Small intestine (tissue), 7 donors: Measurements from ENCODE around the gene RPS2. TPM values are rescaled to one million over a fixed set of nuclear protein-coding genes. Genes with fewer than 3 reads are reported as not detected.

ENCODE experiments used
- DNase-seq, 2 donors: peaks; one replicate each; pipeline versions ENCODE4 v3.0.0 to v3.0.0-alpha.2; 2013
- FAIRE-seq: peaks from 2 replicates; lab custom pipeline; 2012; peaks lifted over from hg19 to GRCh38; lab: Jason Lieb, UNC
- H3K27ac ChIP-seq, 3 donors: one replicate each; pipeline ENCODE4 v1.5.1; 2013; ENCODE audit warnings: low read length in 2 of 3, mild to moderate bottlenecking in 2 of 3, control low read depth in 1 of 3, inconsistent platforms in 1 of 3, low read depth in 1 of 3, moderate library complexity in 1 of 3
- H3K27me3 ChIP-seq, 3 donors: one replicate each; pipeline ENCODE4 v1.6.1; 2013; ENCODE audit warnings: low read length in 3 of 3, inconsistent platforms in 1 of 3; ENCODE audit not compliant: control insufficient read depth in 3 of 3, insufficient read depth in 3 of 3
- H3K36me3 ChIP-seq, 3 donors: one replicate each; pipeline ENCODE4 v1.6.1; 2013; ENCODE audit warnings: low read length in 3 of 3, inconsistent platforms in 1 of 3, low read depth in 1 of 3, mild to moderate bottlenecking in 1 of 3, moderate library complexity in 1 of 3; ENCODE audit not compliant: control insufficient read depth in 3 of 3, insufficient read depth in 2 of 3
- H3K4me1 ChIP-seq, 3 donors: one replicate each; pipeline ENCODE4 v1.6.1; 2013; ENCODE audit warnings: low read length in 2 of 3, inconsistent platforms in 1 of 3, low read depth in 1 of 3, mild to moderate bottlenecking in 1 of 3, moderate library complexity in 1 of 3; ENCODE audit not compliant: control insufficient read depth in 3 of 3, insufficient read depth in 2 of 3
- H3K4me3 ChIP-seq, 3 donors: one replicate each; pipeline ENCODE4 v1.5.1; 2013; ENCODE audit warnings: low read length in 3 of 3, control low read depth in 1 of 3, inconsistent platforms in 1 of 3, low read depth in 1 of 3, mild to moderate bottlenecking in 1 of 3, moderate library complexity in 1 of 3
- H3K9me3 ChIP-seq, 2 donors: one replicate each; pipeline ENCODE4 v1.6.1; 2013; ENCODE audit warnings: low read depth in 1 of 2, low read length in 1 of 2; ENCODE audit not compliant: control insufficient read depth in 2 of 2, insufficient read depth in 1 of 2
- WGBS, 3 donors: extraction: QIAGEN DNeasy Blood & Tissue Kit; methylation state at CpG; one replicate each; pipeline ENCODE4 v1.1.7; 2013; 5-methylcytosine and 5-hydroxymethylcytosine counted together
- polyA plus RNA-seq, 4 donors: library from polyadenylated mRNA; stranded (reverse) in 3 of 4; unstranded in 1 of 4; fragments of 200-250 nt in 3 of 4; fragments of 120-200 nt in 1 of 4; gene quantifications; one replicate each; pipeline versions ENCODE4 v1.2.1 to v1.2.3, GENCODE V29; 2013
- donor health status: healthy with polysubstance abuse.
- donor health status: control.
- donor health status: control.
- donor health status: Bipolar disorder and iron deficiency.
- donor health status: healthy.

Gene RPS2
- polyA plus RNA-seq, 4 donors: 1,075 to 4,112 (median 2,558) TPM

- Histone ChIP-seq H3K9me3 (no peaks in the 10 kb centered on the region), H3K27me3 (peaks cover 0 to 41% (median 5%) of the 10 kb centered on the region in 3 donors), H3K4me1 (peaks cover 0 to 67% (median 5%) of the 10 kb centered on the region in 3 donors), H3K4me3 (no peak overlapping the region), H3K36me3 (peaks cover 2 to 40% (median 2%) of the 10 kb centered on the region in 3 donors), H3K27ac (peak overlapping the region; percentile 2 to 78 (median 5))
- 16 to 51% (median 25%) methylated on average over 5 of the region's 5 CpGs for WGBS, 3 donors
- peak; percentile 41 to 66 for DNase-seq
- no peak for FAIRE-seq
These were observed 17.4 kb upstream of the RPS2 start for GRCh38 chr16:1982013-1982433.

DNA sequence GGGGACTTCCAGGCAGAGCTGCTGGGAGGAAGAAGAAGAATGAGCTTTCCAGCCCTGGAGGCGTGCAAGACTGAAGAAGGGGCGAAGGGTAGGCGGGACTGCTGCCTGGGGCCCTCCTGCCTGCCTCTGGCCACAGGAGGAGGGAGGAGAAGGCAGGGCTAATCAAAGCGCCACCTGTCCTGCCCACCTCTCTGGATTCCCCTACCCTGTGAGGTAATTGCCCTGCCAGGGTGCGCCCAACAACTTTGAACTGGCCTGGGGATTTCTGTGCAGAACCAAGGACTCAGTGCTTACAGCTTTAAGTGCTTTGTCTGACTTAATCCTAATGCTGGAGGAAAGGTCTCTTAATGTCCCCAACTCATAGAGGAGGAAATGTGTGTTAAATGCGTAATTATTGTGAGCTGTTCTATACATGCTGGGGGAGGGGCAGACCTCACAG lies 16.8 kb upstream of the RPS2 start, which contains the start of gene NOXO1:
Gene NOXO1, minus strand, starts transcription at position 72 of the 439 bp plus-strand sequence. CDS start 290 bp downstream, outside the sequence.
- FAIRE-seq (no peak), DNase-seq (peak; percentile 57 to 59)
- Histone ChIP-seq H3K27me3 (peaks cover 0 to 41% (median 5%) of the 10 kb centered on the region in 3 donors), H3K27ac (peak within 1 kb of the TSS; percentile 2 to 78 (median 5)), H3K9me3 (no peaks in the 10 kb centered on the region), H3K36me3 (peaks cover 0 to 40% (median 1%) of the 10 kb centered on the region in 3 donors), H3K4me3 (peak within 1 kb of the TSS in 1 of 3 donors; percentile 6), H3K4me1 (peaks cover 0 to 65% (median 5%) of the 10 kb centered on the region in 3 donors)
- 9 to 30% (median 18%) methylated on average over 6 of the region's 6 CpGs for WGBS, 3 donors

DNA sequence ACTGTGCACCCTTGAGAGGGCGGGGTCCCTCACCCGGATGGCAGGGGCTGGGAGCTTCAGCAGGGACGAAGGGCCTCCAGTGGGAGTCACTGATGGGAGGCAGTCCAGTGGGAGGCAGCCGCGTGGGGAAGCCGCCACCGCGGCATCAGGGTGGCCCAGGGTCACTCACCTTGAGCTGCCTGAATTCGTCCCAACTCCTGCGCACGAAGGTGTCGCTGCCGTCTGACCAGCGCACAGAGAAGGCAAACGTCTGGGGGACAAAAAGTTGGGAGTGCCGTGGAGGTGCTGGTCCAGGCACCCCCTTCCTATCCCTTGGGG lies 16.1 kb upstream of the RPS2 start:
- Histone ChIP-seq H3K4me1 (peaks cover 0 to 58% (median 5%) of the 10 kb centered on the region in 3 donors), H3K27me3 (peaks cover 0 to 41% (median 5%) of the 10 kb centered on the region in 3 donors)
- no peak for DNase-seq

DNA sequence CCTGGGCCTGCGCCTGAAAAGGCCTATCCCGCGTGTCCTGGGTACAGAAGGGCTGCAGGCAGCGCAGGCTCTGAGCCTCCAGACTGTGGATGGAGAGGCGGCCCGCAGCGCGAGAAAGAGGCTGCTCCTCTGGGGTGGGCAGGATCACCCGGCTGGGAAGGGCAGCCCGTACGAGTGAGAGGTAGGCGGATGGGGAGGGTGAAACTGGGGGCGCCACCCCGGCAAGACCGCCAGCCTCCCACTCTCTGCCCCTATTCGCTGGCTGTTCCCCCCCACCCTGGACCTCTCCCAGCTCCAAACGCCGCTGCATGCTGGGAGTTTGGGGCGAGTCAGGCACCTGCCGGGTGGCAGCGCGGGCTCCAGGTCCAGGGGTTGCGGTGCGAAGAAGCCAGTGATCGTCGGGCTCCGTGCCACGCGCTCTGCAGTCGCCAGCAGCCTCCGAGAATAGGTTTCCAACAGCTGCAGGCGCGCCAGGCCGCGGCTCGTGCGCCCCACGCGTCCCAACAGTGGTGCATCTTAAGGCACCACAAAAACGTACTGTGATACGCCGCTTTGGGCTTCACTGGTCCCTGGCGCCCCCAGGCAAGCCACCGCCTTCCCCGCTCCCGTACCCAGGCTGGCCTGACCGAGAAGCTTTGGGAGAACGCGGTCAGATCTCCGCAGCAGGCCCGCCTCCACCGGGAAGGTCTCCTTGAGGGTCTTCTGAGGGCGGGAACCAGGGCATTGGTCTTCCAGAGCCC lies 15.6 kb upstream of the RPS2 start:
- FAIRE-seq (no peak), DNase-seq (peak; percentile 54 to 57)
- Histone ChIP-seq H3K36me3 (peaks cover 0 to 40% (median 0%) of the 10 kb centered on the region in 3 donors), H3K27me3 (peaks cover 0 to 41% (median 5%) of the 10 kb centered on the region in 3 donors), H3K9me3 (no peaks in the 10 kb centered on the region), H3K27ac (peak overlapping the region; percentile 57 to 86 (median 80)), H3K4me1 (peaks cover 0 to 53% (median 5%) of the 10 kb centered on the region in 3 donors), H3K4me3 (peak overlapping the region; percentile 6 to 40 (median 9))
- WGBS, 3 donors: 3 to 8% (median 5%) methylated on average over 47 to 53 of the region's 53 CpGs

More for the DNA sequence above, 16.1 kb upstream of the RPS2 start:
- FAIRE-seq: no peak
- H3K27ac ChIP-seq: no peak overlapping the region
- 18 to 21% (median 19%) methylated on average over 16 of the region's 16 CpGs for WGBS, 3 donors
- peak overlapping the region in 1 of 3 donors; percentile 6 for H3K4me3 ChIP-seq
- H3K9me3 ChIP-seq: no peaks in the 10 kb centered on the region
- H3K36me3 ChIP-seq: peaks cover 0 to 40% (median 0%) of the 10 kb centered on the region in 3 donors

- no peak for FAIRE-seq
These were observed 14.8 kb upstream of the RPS2 start for GRCh38 chr16:1979271-1980029.

GRCh38 chr16:1978476-1979120 lies 14.0 kb upstream of the RPS2 start:
- peaks cover 0 to 48% (median 7%) of the 10 kb centered on the region in 3 donors for H3K36me3 ChIP-seq
- H3K4me3 ChIP-seq: peak overlapping the region; percentile 20 to 51 (median 30)
- H3K4me1 ChIP-seq: peaks cover under 1 to 48% (median 5%) of the 10 kb centered on the region in 3 donors
- FAIRE-seq (no peak), DNase-seq (peak in 1 of 2 donors; percentile 30)
- 42 to 67% (median 66%) methylated on average over 33 to 37 of the region's 37 CpGs for WGBS, 3 donors
- H3K9me3 ChIP-seq: no peaks in the 10 kb centered on the region
- H3K27ac ChIP-seq: peak overlapping the region in 2 of 3 donors; percentile 47 to 56
- peaks cover 0 to 41% (median 5%) of the 10 kb centered on the region in 3 donors for H3K27me3 ChIP-seq

More at GRCh38 chr16:1979271-1980029, 14.8 kb upstream of the RPS2 start:
- Histone ChIP-seq H3K4me1 (peaks cover 0 to 48% (median 5%) of the 10 kb centered on the region in 3 donors), H3K27ac (peak overlapping the region; percentile 57 to 86 (median 80)), H3K27me3 (peaks cover 0 to 41% (median 5%) of the 10 kb centered on the region in 3 donors), H3K4me3 (peak overlapping the region in 2 of 3 donors; percentile 40 to 51), H3K9me3 (no peaks in the 10 kb centered on the region), H3K36me3 (peaks cover 0 to 43% (median 7%) of the 10 kb centered on the region in 3 donors)
- peak; percentile 91 to 93 for DNase-seq
- 4 to 22% (median 21%) methylated on average over 31 to 70 of the region's 70 CpGs for WGBS, 3 donors

DNA sequence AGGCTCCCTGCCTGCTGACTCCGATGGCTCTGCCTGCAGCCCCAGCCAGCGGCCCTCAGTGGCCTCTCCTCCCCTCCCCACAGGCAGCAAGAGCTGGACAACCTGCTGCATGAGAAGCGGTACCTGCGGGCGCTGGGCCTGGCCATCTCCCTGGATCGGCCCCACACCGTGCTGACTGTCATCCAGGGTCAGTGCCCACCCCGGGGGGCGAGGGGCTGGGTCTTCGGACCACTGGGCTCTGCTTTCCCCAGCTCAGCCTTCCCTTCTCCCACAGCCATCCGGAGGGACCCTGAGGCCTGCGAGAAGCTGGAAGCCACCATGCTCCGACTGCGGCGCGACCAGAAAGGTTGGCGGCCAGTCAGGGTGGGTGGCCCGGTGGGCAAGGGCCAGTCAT lies 13.2 kb upstream of the RPS2 start:
- DNase-seq (no peak), FAIRE-seq (no peak)
- H3K4me1 ChIP-seq: peaks cover 3 to 49% (median 5%) of the 10 kb centered on the region in 3 donors
- H3K27ac ChIP-seq: no peak overlapping the region
- peaks cover 0 to 51% (median 7%) of the 10 kb centered on the region in 3 donors for H3K36me3 ChIP-seq
- H3K9me3 ChIP-seq: no peaks in the 10 kb centered on the region
- H3K27me3 ChIP-seq: peaks cover 0 to 37% (median 5%) of the 10 kb centered on the region in 3 donors
- WGBS, 3 donors: 94 to 97% (median 95%) methylated on average over 17 to 18 of the region's 18 CpGs
- no peak overlapping the region for H3K4me3 ChIP-seq
